GM19452 (cell line): ENCODE measurements around the gene CMTM7.
A peak's percentile ranks its signal among the peaks of the same experiment; 100 is the strongest.

Experiments used
- ATAC-seq: cut with Tn5 transposase; IDR thresholded peaks from one replicate; pipeline ENCODE4 v1.9.1; 2021; ENCODE audit not compliant: unreplicated experiment

Gene CMTM7

DNA sequence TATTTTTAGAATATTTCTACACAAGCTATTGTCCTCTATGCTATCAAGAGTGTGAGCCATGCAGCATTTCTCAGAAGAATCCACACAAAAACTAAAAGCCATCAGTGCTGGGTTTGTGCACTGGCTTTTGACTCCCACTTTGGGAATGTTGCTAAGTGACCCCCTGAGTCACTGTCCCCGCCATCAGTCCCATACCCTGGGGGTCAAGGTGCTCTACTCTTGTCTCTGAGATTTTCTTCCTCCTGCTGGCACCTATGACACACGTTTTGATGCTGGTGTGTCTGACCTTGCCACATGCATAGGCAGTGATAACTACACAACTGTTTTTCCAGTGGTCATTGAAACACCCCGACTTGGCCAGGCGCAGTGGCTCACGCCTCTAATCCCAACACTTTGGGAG lies 19.8 kb downstream of the CMTM7 start:
- no peak for ATAC-seq

DNA sequence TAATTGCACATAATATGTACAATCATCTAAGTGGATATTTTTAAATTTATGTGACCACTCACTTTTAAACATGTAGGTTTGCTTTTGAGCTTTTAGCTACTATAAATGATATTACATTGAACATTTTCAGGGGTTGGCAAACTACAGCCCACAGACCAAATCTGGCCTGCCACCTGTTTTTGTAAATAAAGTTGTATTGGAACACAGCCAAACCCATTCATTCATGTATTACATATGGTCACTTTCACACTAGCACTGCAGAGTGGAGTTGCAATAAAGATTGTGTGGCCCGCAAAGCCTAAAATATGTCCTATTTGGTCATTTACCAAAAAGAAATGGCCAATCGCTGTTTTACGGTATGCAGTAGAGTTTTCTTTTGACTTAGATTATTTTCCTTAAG lies 21.2 kb downstream of the CMTM7 start:
- ATAC-seq: no peak

DNA sequence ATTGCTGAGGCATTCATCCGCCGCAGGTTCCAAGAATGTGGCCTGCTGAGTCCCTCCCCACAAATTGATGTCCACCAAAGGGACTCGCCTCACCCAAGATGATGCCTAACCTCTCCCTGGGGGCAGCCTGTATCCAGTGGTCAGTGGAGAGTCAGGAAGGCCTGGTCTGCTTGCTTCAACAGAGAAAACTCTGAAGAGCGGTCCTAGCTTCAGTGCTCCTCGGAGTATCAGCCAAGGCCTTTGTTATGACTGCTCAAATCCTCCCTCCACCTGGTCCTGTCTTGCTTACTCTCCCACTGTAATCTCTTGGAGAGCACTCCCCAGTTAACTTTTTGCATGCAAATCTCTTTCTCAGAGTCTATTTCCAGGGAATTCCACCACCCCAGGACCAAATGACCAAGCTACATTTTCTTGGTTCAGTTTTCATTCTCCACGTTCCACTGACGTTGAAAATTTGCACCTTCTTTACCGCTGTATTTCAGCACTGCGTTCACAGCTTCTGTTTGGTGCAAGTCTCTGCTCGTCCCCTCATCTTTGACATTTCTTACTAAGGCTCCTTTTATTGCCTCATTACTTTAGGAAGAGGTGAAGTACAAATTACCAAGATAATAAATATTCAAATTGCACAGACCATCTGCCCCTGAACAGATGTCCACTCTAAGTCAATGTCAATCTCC lies 22.3 kb downstream of the CMTM7 start:
- ATAC-seq: no peak

DNA sequence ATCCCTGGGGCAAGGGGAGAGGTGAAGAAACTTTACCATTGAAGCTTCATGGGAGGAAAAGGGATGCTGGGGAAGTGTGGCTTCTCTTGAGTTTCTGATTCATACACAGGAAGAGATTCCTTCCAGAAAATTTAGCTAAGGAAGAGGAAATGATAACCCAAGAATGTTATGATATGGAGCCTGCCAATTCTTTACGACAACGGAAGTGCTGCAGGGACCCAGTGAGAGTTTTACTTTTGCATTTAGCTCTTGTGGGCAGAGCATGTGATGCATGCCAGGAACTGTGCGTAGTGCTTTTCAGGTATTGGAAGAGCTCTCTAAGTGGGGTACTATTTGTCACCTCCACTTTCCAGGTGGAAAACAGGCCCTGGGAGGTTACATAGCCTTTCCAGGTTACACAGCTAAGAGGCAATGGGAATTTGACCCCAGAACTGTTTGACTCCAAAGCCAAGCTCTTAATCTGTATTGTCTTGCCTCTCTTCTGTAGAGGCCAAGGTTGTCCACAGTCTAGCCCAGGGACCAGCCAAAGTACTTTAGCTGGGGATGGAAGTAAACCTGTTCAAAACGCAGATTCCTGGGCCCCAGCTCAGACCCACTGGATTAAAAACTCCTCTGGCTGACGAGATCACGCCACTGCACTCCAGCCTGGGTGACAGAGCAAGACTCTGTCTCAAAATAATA lies 23.0 kb downstream of the CMTM7 start:
- no peak for ATAC-seq

DNA sequence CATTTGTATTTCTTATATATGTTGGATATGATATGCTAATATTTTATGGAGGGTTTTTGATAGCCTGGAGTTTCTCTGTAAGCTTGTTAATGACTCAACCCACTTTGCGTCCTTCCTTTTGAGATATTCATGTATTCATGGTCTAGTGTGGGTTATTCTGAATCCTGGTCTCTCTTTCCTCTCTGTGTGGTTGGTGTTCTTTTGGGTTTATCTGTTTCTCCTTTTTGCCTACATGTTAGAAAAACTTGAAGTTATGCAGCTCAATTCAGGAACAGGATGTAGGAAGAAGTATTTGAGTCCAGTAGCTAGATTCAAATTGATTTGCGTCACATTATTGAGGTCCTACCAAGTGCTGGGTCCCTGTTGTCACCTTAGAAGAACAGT lies 28.1 kb downstream of the CMTM7 start:
- no peak for ATAC-seq

DNA sequence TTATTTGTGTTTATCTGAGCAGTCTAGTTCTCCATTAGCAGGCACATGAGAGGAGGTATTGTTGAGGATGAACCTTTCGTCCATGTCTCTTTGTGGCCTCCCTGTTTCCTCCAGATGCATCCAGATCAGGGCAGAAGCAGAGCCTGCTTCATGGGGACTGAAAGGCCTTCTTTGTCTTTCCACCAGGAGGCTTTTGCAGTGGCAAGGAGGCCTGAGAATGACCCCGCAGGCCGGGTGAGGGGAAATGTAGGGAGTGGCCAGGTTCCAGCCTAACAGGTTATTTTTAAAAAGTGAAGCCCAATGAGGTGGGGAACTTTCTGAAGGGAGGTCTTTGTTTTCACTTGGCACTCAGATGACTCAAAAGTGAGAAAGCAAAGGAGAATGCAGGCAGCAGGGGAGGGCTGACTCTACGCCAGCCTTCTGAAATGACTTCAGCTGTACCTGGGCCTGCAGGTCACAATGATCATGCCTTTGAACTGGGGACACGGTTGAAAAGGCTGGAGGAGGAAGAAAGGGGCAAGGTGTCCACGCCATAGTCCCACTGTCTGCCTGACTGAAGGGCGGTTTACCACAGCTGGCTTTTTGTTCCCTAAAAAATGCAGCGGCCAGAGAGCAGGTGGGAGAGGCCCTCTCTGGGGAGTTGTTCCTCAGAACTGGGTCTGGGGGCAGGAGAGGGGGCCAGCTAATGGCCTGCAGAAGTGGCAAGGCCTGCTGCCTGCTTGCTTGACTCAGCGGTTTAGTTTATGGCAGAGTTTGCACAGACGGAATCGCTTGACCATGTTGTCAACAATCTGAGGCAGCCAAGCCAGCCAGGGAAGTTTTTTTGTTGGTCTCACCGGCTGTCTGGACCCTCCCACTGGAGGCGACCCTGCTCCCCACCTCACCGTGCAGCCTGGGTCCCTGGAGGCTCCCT lies 28.7 kb downstream of the CMTM7 start:
- ATAC-seq: peak; percentile 78

DNA sequence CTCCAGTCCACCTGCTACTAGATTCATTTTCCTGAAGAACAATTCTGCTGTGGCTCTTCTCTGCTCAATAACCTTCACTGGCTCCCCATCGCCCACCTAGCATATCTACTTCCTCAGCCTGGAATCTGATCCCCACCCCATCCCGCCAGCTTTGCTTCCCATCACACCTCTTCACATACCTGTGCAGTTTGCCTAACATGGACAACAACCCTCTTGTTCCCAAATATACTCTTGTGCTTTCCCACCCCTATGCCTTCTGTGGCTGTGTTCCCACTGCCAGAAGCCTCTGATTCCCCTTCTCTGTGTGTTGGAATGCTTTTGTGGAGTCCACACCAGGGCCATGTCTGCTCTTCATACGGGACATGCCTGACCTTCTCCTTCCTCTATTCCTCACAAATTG lies 29.5 kb downstream of the CMTM7 start:
- ATAC-seq: no peak

DNA sequence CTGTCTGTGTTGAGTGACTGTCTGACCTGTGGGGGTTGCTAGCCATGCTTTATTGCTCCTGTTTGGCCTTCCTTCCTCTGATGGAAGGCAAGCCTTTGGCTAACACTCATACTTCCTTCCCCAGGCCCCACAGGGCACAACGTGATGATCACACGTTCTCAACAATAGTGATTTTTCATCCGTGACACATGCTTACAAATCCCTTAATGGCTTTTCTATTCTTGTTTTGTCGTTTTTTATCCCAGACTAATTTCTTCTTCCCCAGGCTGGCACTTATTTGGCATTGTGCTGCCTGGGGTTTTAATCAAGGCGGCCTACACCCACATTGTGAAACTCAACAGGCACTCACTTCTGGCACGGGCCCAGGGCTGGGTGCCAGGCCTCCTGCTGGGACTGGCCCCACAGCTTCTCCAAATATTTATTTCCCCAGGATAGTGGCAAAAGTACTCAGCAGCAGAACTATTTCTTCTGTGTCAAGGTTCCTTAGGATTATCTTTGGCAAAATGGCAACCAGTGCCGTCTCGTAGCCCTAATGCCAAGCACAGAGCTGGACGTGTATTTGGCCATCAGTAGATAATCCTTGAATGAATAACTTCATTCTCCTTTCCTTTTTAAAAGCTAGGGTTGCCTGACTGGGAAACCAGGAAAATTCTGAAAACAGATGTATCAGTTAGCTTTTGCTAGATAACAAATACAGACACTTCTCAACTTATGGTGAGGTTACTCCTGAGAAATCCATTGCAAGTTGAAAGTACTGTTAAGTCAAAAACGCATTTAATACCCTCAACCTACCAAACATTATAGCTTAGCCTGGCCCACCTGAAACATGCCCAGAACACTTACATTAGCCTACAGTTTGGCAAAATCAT lies 30.6 kb downstream of the CMTM7 start:
- ATAC-seq: no peak

DNA sequence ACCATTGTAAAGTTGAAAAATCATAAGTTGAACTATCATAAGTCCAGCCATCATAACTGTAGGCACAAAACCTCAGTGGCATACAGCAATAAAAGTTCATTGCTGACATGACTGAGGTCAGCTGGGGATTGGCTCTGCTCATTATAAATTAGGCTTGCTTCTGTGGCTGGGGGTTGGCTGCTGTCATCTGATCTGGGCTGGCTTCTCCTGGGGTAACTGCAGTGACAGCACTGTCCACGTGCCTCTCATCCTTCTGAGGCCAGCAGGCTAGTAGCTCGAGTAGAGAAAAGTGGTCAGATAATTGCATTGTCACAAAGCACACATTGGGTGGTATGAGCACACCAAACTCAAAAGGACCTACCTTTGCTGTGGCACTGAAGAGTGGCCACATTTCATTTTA lies 31.3 kb downstream of the CMTM7 start:
- no peak for ATAC-seq

DNA sequence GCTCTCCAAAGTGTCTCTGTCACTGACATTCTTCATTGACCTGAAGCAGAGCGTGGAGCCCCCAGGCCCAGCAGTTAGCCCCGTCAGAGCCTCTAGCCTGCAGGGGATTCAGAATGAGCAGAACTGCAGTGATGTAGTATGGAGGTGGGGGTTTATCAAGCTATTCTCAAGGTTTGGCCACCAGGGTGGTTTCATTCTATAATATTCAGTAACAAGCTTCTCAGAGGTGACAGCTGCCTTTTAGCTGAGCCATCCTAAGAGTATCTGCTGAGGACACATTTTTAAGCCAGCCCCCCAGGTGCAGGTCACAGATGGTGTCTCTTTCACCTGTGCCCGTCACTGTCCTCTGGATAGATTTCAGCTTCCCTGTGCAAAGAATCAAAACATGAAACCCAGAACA lies 31.9 kb downstream of the CMTM7 start:
- no peak for ATAC-seq

DNA sequence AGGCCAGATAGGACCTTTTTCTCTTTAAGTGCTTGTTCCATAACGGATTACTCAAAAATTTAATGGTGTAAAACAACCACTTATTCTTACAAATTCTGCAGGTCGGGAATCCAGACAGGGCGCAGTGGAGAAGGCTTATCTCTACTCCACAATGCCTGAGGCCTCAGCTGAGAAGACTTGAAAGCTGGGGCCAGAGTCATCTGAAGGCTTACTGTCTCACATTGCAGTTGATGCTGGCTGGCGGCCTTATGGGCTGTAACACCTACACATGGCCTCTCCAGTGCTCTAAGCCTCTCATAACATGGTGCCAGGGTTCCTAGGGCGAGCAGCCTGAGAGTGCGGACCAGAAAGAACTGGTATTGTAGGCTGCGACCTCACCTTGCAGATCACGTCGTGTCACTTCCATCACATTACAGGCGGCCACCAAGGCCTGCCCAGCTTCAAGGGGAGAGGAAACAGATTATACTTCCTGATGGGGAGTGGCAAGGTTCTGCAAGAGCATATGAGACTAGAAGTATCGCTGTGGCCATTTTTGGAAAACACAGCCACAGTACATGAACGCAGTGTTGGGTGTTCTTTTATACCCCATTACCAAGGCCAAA lies 32.4 kb downstream of the CMTM7 start:
- no peak for ATAC-seq

DNA sequence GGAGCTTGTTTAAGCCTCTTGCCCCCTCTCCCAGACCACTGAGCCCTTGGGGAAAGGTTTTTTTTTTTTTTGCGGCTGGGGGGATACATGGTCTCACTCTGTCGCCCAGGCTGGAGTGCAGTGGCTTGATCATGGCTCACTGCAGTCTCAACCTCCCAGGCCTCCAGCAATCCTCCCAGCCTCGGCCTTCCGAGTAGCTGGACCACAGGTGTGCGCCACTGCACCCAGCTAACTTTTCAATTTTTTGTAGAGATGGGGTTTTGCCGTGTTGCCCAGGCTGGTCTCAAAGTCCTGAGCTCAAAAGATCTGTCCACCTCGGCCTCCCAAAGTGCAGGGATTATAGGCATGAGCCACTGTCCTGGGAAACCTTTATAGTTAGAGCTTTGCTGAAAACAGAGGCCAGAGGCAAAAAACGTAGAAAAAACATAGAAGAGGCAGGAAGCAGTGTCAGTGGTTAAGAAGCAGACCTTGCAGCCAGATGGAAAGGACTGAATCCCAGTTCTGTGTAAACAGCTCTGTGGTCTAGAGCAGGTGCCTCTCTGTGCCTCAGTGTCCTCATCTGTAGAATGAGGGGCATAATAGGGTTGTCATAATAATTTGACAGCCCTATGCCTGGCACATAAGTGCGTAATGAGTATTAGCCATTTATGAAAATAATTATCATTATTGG lies 33.1 kb downstream of the CMTM7 start:
- ATAC-seq: no peak

DNA sequence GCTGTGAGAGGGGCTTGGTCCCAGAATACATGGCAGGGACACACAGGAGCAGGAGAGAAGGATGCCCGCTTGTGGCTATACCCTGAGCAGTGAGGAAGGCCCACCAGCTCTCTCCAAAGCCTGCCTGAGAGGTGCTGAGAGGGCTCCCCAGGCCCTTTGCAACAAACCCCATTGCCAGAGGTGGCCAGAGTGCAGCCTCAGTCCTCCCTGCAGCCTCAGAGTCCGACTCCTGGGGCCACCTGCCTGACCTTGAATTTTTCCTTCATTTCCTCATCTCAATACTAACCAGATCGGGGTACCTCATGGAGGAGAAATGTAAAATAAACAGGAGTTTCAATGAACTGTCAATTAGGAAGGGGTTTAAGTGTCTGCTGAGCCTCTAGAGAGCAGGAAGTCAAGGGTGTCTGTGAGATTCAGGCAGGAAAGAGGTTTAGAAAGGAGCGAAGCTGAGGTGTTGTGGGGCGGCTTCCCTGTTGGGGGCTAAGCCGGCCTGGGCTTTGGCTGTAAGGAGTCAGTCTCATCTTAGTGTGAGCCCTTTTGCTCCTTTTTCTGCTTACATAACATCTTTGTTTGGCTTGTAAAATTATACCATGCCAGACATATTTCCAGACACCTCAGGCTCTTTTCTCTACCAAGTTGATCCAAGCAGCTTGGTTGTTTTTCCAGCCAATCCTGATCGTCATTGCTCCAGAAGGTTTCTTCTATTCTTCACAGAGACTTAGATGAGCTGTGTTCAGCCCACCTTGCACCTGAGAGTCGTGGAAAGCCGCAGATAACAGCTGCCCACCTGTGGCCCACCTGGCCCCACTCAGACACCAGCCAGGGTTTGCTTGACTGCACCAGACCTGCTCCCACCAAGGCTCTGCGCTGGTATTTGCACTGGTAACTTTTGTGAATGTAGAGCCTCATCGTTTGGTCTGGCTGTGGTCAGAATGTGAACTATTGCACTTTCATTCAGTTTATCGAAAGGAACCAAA lies 36.7 kb downstream of the CMTM7 start:
- peak; percentile 74 for ATAC-seq

DNA sequence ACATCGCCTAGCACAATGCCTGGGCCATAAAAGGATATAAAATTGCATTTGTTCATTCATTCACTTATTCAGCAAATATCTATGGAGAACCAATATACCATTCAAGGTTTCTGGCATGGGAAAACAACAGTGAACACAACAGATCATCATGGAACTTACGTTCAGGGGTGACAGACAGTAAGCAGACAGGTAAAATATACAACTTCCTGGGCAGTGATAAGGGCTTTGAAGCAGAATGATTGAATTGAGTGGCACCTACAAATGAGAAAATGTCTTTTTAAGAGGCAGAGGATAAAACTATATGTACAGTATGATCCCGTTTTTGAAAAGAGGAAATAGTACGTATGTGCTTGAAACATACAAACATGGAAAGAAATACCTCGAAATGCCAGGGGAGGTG lies 39.2 kb downstream of the CMTM7 start:
- no peak for ATAC-seq

DNA sequence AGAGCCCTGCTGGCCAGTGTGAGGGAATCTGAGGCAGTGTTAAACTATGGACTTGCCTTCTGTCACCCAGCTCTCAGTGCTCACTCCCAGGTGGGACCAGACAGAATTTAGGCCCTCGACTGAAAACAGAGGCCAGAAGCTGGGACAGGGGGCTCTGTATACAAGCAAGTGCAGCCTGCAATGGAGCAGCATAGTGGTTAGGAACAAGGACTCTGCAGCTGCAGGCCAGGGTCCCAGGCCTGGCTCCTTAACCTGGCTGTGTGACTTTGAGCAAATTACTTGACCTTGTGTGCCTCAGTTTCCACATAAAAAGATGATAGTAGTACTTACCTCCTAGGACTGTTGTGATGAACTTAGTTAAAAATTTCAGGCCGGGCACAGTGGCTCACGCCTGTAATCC lies 39.8 kb downstream of the CMTM7 start:
- no peak for ATAC-seq

DNA sequence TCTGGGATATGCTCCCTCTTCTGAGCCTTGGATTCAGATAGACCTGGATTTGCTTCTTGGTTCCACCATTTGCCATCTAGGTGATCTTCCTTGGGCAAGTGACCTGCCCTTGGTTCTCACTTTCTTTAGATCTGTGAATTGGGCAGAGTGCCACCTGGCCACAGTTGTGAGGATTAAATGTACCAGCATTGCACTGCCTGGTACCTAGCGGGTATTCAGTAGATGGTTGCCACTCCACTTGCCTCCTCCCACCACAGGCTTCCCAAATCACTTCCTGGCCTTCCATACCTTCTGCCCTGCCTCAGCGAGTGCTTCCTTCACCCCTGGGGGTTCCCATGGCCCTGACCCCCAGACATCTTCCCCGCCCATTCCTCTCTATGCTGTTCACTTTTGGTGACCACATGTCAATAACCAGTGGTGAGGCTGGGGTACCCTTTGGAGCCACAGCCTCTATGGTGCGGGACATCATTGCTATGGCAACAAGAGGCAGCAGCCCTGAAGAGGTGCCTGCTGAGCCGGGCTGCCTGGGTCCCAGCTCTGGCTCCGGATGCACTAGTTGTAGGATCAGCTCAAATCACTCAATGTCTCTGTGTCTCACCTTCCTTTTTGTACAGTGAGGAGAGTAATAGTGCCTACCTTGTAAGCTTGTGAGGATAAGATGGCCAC lies 40.5 kb downstream of the CMTM7 start:
- ATAC-seq: no peak

DNA sequence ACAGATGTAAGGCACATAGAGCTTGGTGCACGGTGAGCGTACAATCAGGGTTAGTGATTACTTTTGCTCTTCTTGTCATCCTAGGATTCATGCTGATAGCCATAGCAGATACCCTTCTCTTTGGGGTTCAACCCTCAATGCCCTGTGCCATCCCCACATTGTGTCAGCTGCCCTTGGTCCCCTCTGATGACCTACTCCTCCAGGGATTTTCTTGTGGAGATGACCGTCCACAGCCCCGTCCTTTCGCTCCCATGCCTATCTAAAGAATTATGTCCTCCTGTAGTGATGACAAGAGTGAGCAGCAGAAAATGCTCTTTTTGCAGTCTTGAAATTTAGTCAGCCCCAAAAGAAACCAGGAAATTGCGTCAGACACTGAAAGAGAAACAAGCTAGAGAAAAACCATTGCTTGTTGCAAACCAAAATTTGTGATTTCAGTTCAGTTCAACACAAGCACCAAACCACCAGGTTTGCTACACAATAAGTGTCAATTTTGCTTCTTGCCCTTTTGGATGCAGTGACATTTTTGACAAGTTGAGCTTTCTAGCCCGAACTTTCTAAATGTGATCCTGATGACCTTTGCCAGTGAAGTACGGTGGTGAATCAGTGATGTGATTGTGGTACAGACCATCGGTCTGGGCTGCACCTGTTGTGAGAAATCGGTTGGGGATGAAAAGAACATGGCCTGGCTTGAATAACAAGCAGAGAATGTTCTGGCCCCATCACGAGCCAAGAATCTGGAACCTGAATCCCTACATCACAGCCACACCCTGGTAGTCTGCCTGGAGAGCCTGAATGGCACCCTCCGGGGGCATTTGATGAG lies 41.3 kb downstream of the CMTM7 start:
- peak; percentile 40 for ATAC-seq
